ENCODE measurements around the gene PRSS22.

DNA sequence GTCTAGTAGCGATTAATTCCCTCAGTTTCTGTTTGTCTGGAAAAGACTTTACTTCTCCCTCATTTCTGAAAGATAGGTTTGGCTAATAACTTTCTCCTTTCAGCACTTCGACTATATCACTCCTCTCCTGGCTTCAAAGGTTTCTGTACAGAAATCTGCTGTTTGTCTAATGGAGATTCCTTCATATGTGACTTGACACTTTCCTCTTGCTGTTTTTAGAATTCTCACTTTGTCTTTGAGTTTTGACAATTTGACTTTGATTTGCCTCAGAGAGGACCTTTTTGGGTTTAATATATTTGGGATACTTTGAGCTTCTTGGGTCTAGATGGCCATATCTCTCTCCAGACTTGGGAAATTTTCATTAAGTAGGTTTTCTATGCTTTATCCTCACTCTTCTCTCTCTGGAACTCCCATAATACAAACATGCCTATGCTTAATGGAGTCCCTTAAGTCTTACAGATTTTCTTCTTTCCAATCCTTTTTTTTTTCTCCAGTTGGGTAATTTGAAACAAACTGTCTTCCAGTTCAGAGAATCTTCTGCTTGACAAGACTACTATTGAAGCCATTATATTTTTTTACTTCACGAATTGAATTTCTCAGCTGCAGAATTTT is 48.7 kb downstream of the PRSS22 start:
- TF ChIP-seq EP300 (IDR thresholded peaks at IDR 0.05; ENCODE audit: low read depth): no peak
- TF ChIP-seq, protein P1, sequence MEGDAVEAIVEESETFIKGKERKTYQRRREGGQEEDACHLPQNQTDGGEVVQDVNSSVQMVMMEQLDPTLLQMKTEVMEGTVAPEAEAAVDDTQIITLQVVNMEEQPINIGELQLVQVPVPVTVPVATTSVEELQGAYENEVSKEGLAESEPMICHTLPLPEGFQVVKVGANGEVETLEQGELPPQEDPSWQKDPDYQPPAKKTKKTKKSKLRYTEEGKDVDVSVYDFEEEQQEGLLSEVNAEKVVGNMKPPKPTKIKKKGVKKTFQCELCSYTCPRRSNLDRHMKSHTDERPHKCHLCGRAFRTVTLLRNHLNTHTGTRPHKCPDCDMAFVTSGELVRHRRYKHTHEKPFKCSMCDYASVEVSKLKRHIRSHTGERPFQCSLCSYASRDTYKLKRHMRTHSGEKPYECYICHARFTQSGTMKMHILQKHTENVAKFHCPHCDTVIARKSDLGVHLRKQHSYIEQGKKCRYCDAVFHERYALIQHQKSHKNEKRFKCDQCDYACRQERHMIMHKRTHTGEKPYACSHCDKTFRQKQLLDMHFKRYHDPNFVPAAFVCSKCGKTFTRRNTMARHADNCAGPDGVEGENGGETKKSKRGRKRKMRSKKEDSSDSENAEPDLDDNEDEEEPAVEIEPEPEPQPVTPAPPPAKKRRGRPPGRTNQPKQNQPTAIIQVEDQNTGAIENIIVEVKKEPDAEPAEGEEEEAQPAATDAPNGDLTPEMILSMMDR (IDR thresholded peaks at IDR 0.05): no peak
